SK-N-MC (cell line): ENCODE results near the gene SLC25A4.
"Not testable (repeated sequence)": the region's sequence is repeated elsewhere in the genome, so short reads cannot be mapped to it uniquely, and the experiment has no call there.

Experiments
- EZH2 ChIP-seq: fragments of 200-600 bp; sonication (generic); IDR thresholded peaks from one replicate; pipeline ENCODE4 v1.6.1; 2017; ENCODE audit warnings: antibody characterized with exemption
- POLR2AphosphoS5 ChIP-seq: IDR thresholded peaks from 2 replicates; pipeline ENCODE4 v1.6.1; 2012; ENCODE audit warnings: mild to moderate bottlenecking, low read depth, low read length, borderline replicate concordance

GRCh38 chr4:185119467-185119866, 23.6 kb upstream of the SLC25A4 start:
- not testable (repeated sequence) for TF ChIP-seq POLR2AphosphoS5, EZH2
